Ovary (tissue), 3 donors: Measurements from ENCODE around the gene CPNE4.

Source experiments
- CTCF ChIP-seq, 3 donors: fragments of 450-650 bp in 2 of 3; fragments of 200-600 bp in 1 of 3; IDR thresholded peaks; one replicate each; pipeline versions ENCODE4 v1.5.1 to v1.8.0; 2016 to 2022; ENCODE audit warnings: antibody characterized with exemption in 3 of 3, mild to moderate bottlenecking in 1 of 3
- EP300 ChIP-seq: sonication (generic); formaldehyde crosslinking; IDR thresholded peaks from one replicate; pipeline ENCODE4 v1.6.1; 2017; ENCODE audit warnings: antibody characterized with exemption
- POLR2A ChIP-seq: fragments of 450-650 bp; IDR thresholded peaks from one replicate; pipeline ENCODE4 v1.6.1; 2017; ENCODE audit warnings: antibody characterized with exemption, mild to moderate bottlenecking, moderate library complexity
- donor health status: DM: no; HTN: no; CAD: no.

GRCh38 chr3:131835906-131836305 is 198.9 kb downstream of the CPNE4 start:
- no peak for TF ChIP-seq CTCF (IDR thresholded peaks at IDR 0.05)
- TF ChIP-seq EP300 = no peak
- TF ChIP-seq POLR2A = no peak
